GM12892 (cell line): Measurements from ENCODE around the gene TANGO2.

Experiments
- DNase-seq: peaks from one replicate; pipeline ENCODE4 v3.0.0; 2011; ENCODE audit not compliant: insufficient read length
- FAIRE-seq: peaks from 2 replicates; lab custom pipeline; 2011; peaks lifted over from hg19 to GRCh38; lab: Jason Lieb, UNC
- POLR2A ChIP-seq: IDR thresholded peaks from 2 replicates; pipeline ENCODE4 v1.6.1; 2011; ENCODE audit warnings: low read depth, low read length, control low read depth
- POLR2AphosphoS5 ChIP-seq: IDR thresholded peaks from 2 replicates; pipeline ENCODE4 v1.6.1; 2011; ENCODE audit warnings: low read depth, low read length, control low read depth
- TAF1 ChIP-seq: IDR thresholded peaks from 2 replicates; pipeline ENCODE4 v1.6.1; 2011; ENCODE audit warnings: low read depth, mild to moderate bottlenecking, control low read depth, low read length, borderline replicate concordance

The TANGO2 gene

GRCh38 chr22:20021196-20022181, 579 bp downstream of the TANGO2 start:
- no peak for DNase-seq
- no peak for FAIRE-seq
- no peak for TF ChIP-seq TAF1
- no peak for TF ChIP-seq POLR2AphosphoS5
- TF ChIP-seq POLR2A, result no peak

- FAIRE-seq (no peak), DNase-seq (no peak)
- TF ChIP-seq POLR2AphosphoS5 (no peak), POLR2A (no peak), TAF1 (no peak)
Observed at GRCh38 chr22:20022231-20022977, 1.5 kb downstream of the TANGO2 start.

GRCh38 chr22:20022978-20023613, 2.2 kb downstream of the TANGO2 start:
- no peak for FAIRE-seq
- DNase-seq, result no peak
- TF ChIP-seq POLR2A, result no peak
- no peak for TF ChIP-seq POLR2AphosphoS5
- no peak for TF ChIP-seq TAF1

GRCh38 chr22:20024225-20024624, 3.3 kb downstream of the TANGO2 start:
- FAIRE-seq (no peak), DNase-seq (no peak)
- TF ChIP-seq TAF1, result no peak
- no peak for TF ChIP-seq POLR2A
- TF ChIP-seq POLR2AphosphoS5, result no peak

GRCh38 chr22:20024650-20025397, 3.9 kb downstream of the TANGO2 start:
- DNase-seq (no peak), FAIRE-seq (no peak)
- TF ChIP-seq POLR2A, result no peak
- no peak for TF ChIP-seq POLR2AphosphoS5
- no peak for TF ChIP-seq TAF1

- FAIRE-seq (no peak), DNase-seq (no peak)
- TF ChIP-seq POLR2AphosphoS5, result no peak
- no peak for TF ChIP-seq TAF1
- no peak for TF ChIP-seq POLR2A
Observed at GRCh38 chr22:20025401-20026203, 4.7 kb downstream of the TANGO2 start.

- FAIRE-seq (no peak), DNase-seq (no peak)
- TF ChIP-seq POLR2AphosphoS5 (no peak), POLR2A (no peak), TAF1 (no peak)
Observed at GRCh38 chr22:20026204-20026908, 5.4 kb downstream of the TANGO2 start.

- TF ChIP-seq POLR2AphosphoS5 (no peak), TAF1 (no peak), POLR2A (no peak)
- no peak for FAIRE-seq
- DNase-seq, result no peak
Observed at GRCh38 chr22:20026996-20027601, 6.2 kb downstream of the TANGO2 start.

- FAIRE-seq, result no peak
- TF ChIP-seq POLR2AphosphoS5, result no peak
- TF ChIP-seq POLR2A, result no peak
- no peak for TF ChIP-seq TAF1
- DNase-seq, result no peak
Observed at GRCh38 chr22:20027966-20028854, 7.3 kb downstream of the TANGO2 start.
